H1 (cell line): Measurements from ENCODE around the gene GAMT. TPM values are rescaled to one million over a fixed set of nuclear protein-coding genes. Genes with fewer than 3 reads are reported as not detected.
A peak's percentile ranks its signal among the peaks of the same experiment; 100 is the strongest.

Source experiments
- CTCF ChIA-PET: fragments of 300-600 bp; sonication (Branson Sonifier 250); formaldehyde crosslinking; loops from one replicate; lab custom pipeline; 2021; ENCODE audit not compliant: partially characterized antibody; lab: Charles Lee
- POLR2A ChIA-PET: fragments of 300-600 bp; sonication (Branson Sonifier 250); formaldehyde crosslinking; loops from one replicate; lab custom pipeline; 2021; ENCODE audit warnings: inconsistent platforms; ENCODE audit not compliant: partially characterized antibody; lab: Charles Lee
- DNase-seq, 2 experiments: peaks; one replicate each; pipeline versions ENCODE4 v3.0.0 to v3.0.0-alpha.2; 2010 to 2022; ENCODE audit warnings: low spot score in 2 of 2, low read depth in 1 of 2, mixed read lengths in 1 of 2
- FAIRE-seq: peaks from 2 replicates; lab custom pipeline; 2011; peaks lifted over from hg19 to GRCh38; lab: Jason Lieb, UNC
- H2AFZ ChIP-seq: 2 replicates; pipeline ENCODE4 v1.8.1; 2012; ENCODE audit warnings: low read length, inconsistent platforms
- H2AK5ac ChIP-seq: 2 replicates; pipeline ENCODE4 v1.6.1; 2013; ENCODE audit warnings: low read depth, low read length
- H2BK120ac ChIP-seq: replicated peaks from 2 replicates; pipeline ENCODE3; 2013; ENCODE audit warnings: low read depth, low read length, inconsistent platforms
- H2BK12ac ChIP-seq: 2 replicates; pipeline ENCODE4 v1.6.1; 2013; ENCODE audit warnings: low read depth, low read length
- H2BK15ac ChIP-seq: 2 replicates; pipeline ENCODE4 v1.6.1; 2013; ENCODE audit warnings: low read length
- H2BK20ac ChIP-seq: 2 replicates; pipeline ENCODE4 v1.6.1; 2013; ENCODE audit warnings: low read length
- H2BK5ac ChIP-seq: 2 replicates; pipeline ENCODE4 v1.6.1; 2013; ENCODE audit warnings: low read depth, low read length
- H3K14ac ChIP-seq: 2 replicates; pipeline ENCODE4 v1.6.1; 2013; ENCODE audit warnings: inconsistent platforms; ENCODE audit not compliant: insufficient read length
- H3K18ac ChIP-seq: 2 replicates; pipeline ENCODE4 v1.6.1; 2013; ENCODE audit warnings: low read length; ENCODE audit errors: extremely low read depth
- H3K23ac ChIP-seq: 2 replicates; pipeline ENCODE4 v1.6.1; 2013; ENCODE audit warnings: inconsistent platforms; ENCODE audit not compliant: insufficient read length
- H3K23me2 ChIP-seq: 2 replicates; pipeline ENCODE4 v1.6.1; 2013; ENCODE audit warnings: low read depth, low read length
- H3K27ac ChIP-seq: 2 replicates; pipeline ENCODE4 v1.6.1; 2011; ENCODE audit warnings: low read depth, low read length, inconsistent platforms
- H3K27me3 ChIP-seq, 4 experiments: replicated peaks in 1 of 4; 1 replicate in 1 of 4; 2 replicates in 3 of 4; pipeline versions ENCODE4 v1.6.1 to v1.8.1; 2011 to 2013; ENCODE audit warnings: low read length in 3 of 4, mild to moderate bottlenecking in 3 of 4, inconsistent platforms in 2 of 4, mixed read lengths in 2 of 4, moderate library complexity in 1 of 4; ENCODE audit not compliant: control insufficient read depth in 3 of 4, insufficient read depth in 3 of 4; ENCODE audit errors: extremely low read depth in 1 of 4
- H3K36me3 ChIP-seq, 4 experiments: 2 replicates each; pipeline versions ENCODE4 v1.6.1 to v1.8.1; 2011 to 2013; ENCODE audit warnings: mild to moderate bottlenecking in 4 of 4, low read length in 3 of 4, moderate library complexity in 2 of 4, control low read depth in 1 of 4, inconsistent platforms in 1 of 4; ENCODE audit not compliant: insufficient read depth in 4 of 4, control insufficient read depth in 2 of 4
- H3K4ac ChIP-seq: replicated peaks from 2 replicates; pipeline ENCODE3; 2013; ENCODE audit warnings: low read length, low read depth, mixed read lengths, inconsistent platforms; ENCODE audit not compliant: insufficient read length
- H3K4me1 ChIP-seq, 4 experiments: replicated peaks in 1 of 4; 1 replicate in 1 of 4; 2 replicates in 3 of 4; pipeline versions ENCODE4 v1.6.1 to v1.8.1; 2011 to 2013; ENCODE audit warnings: low read length in 3 of 4, inconsistent platforms in 2 of 4, mixed read lengths in 1 of 4; ENCODE audit not compliant: insufficient read depth in 4 of 4, control insufficient read depth in 3 of 4
- H3K4me2 ChIP-seq, 2 experiments: 2 replicates each; pipeline versions ENCODE4 v1.6.1 to v1.8.1; 2011 to 2013; ENCODE audit warnings: low read depth in 2 of 2, low read length in 2 of 2, control low read depth in 1 of 2, inconsistent platforms in 1 of 2, mild to moderate bottlenecking in 1 of 2; ENCODE audit not compliant: insufficient read depth in 1 of 2
- H3K4me3 ChIP-seq, 4 experiments: fragments of 200-600, 300-600 bp in 1 of 4; sonication (generic), shearing (Covaris generic), sonication (Bioruptor Twin) in 1 of 4; 2 replicates each; pipeline versions ENCODE4 v1.5.1 to v1.8.1; 2011 to 2016; ENCODE audit warnings: low read length in 4 of 4, low read depth in 3 of 4, control low read depth in 2 of 4, inconsistent platforms in 2 of 4, mild to moderate bottlenecking in 2 of 4, mixed read lengths in 1 of 4, moderate library complexity in 1 of 4; ENCODE audit not compliant: insufficient read depth in 2 of 4; ENCODE audit errors: extremely low read depth in 1 of 4
- H3K56ac ChIP-seq: replicated peaks from 2 replicates; pipeline ENCODE3; 2013; ENCODE audit warnings: low read depth, mild to moderate bottlenecking, mixed read lengths, low read length, inconsistent platforms; ENCODE audit not compliant: insufficient read length
- H3K79me1 ChIP-seq: 2 replicates; pipeline ENCODE4 v1.6.1; 2013; ENCODE audit warnings: low read depth, low read length, control low read depth
- H3K79me2 ChIP-seq, 2 experiments: 2 replicates each; pipeline versions ENCODE4 v1.6.1 to v1.8.1; 2012 to 2013; ENCODE audit warnings: low read length in 2 of 2, mild to moderate bottlenecking in 2 of 2, inconsistent platforms in 1 of 2; ENCODE audit not compliant: insufficient read depth in 2 of 2, control insufficient read depth in 1 of 2
- H3K9ac ChIP-seq, 4 experiments: replicated peaks in 1 of 4; 1 replicate in 1 of 4; 2 replicates in 3 of 4; pipeline versions ENCODE4 v1.6.1 to v1.8.1; 2011 to 2013; ENCODE audit warnings: low read depth in 3 of 4, low read length in 3 of 4, control low read depth in 2 of 4, mild to moderate bottlenecking in 2 of 4, moderate library complexity in 2 of 4, inconsistent platforms in 1 of 4; ENCODE audit errors: extremely low read depth in 1 of 4
- H3K9me3 ChIP-seq, 2 experiments: 2 replicates each; pipeline versions ENCODE4 v1.6.1 to v1.8.1; 2012 to 2013; ENCODE audit warnings: mild to moderate bottlenecking in 2 of 2, moderate library complexity in 2 of 2, control low read depth in 1 of 2, inconsistent platforms in 1 of 2, low read depth in 1 of 2, low read length in 1 of 2, mixed read lengths in 1 of 2; ENCODE audit not compliant: insufficient read depth in 2 of 2
- H4K20me1 ChIP-seq, 2 experiments: replicated peaks in 1 of 2; 2 replicates each; pipeline versions ENCODE3 to v1.8.1; 2011 to 2013; ENCODE audit warnings: inconsistent platforms in 2 of 2, low read length in 2 of 2, mild to moderate bottlenecking in 1 of 2; ENCODE audit not compliant: insufficient read depth in 2 of 2, control insufficient read depth in 1 of 2
- H4K5ac ChIP-seq: 2 replicates; pipeline ENCODE4 v1.6.1; 2013; ENCODE audit warnings: low read length, low read depth, mixed read lengths, inconsistent platforms; ENCODE audit not compliant: insufficient read length
- H4K8ac ChIP-seq: 2 replicates; pipeline ENCODE4 v1.8.0; 2013; ENCODE audit warnings: mild to moderate bottlenecking, moderate library complexity, low read length, inconsistent platforms; ENCODE audit not compliant: insufficient read depth; ENCODE audit errors: extremely low read depth
- H4K91ac ChIP-seq: replicated peaks from 2 replicates; pipeline ENCODE3; 2013; ENCODE audit warnings: low read length, mixed read lengths, inconsistent platforms; ENCODE audit not compliant: insufficient read length
- ATF2 ChIP-seq: IDR thresholded peaks from 2 replicates; pipeline ENCODE4 v1.6.1; 2012; ENCODE audit warnings: low read length, inconsistent platforms
- CBX8 ChIP-seq: fragments of 300-800, 300-1000 bp; sonication (generic); IDR thresholded peaks from 2 replicates; pipeline ENCODE4 v1.7.1; 2016; ENCODE audit warnings: low read depth, low read length, borderline replicate concordance
- CHD1 ChIP-seq: IDR thresholded peaks from 2 replicates; pipeline ENCODE4 v1.6.1; 2012; ENCODE audit warnings: low read depth, low read length, improper control_type of control experiment
- KDM4A ChIP-seq: IDR thresholded peaks from one replicate; pipeline ENCODE4 v1.7.1; 2012; ENCODE audit warnings: low read depth, mild to moderate bottlenecking, moderate library complexity, low read length, inconsistent platforms; ENCODE audit not compliant: severe bottlenecking
- MAX ChIP-seq: IDR thresholded peaks from 2 replicates; pipeline ENCODE4 v1.6.1; 2012; ENCODE audit warnings: inconsistent platforms
- NANOG ChIP-seq: IDR thresholded peaks from 2 replicates; pipeline ENCODE4 v1.6.1; 2011; ENCODE audit warnings: low read length, low read depth, mild to moderate bottlenecking, inconsistent platforms; ENCODE audit not compliant: insufficient read depth, poor library complexity, severe bottlenecking
- POLR2A ChIP-seq, 2 experiments: IDR thresholded peaks; 1 replicate in 1 of 2; 2 replicates in 1 of 2; pipeline ENCODE4 v1.6.1; 2011; ENCODE audit warnings: low read depth in 2 of 2, low read length in 2 of 2, mild to moderate bottlenecking in 2 of 2; ENCODE audit errors: control extremely low read depth in 1 of 2
- POU5F1 ChIP-seq: IDR thresholded peaks from 2 replicates; pipeline ENCODE4 v1.6.1; 2011; ENCODE audit warnings: low read depth, mild to moderate bottlenecking, low read length, moderate library complexity
- RAD21 ChIP-seq, 2 experiments: IDR thresholded peaks in 1 of 2; conservative IDR thresholded peaks in 1 of 2; 2 replicates each; pipeline ENCODE4 v1.6.1; 2011; ENCODE audit warnings: low read depth in 2 of 2, low read length in 2 of 2, improper control_type of control experiment in 1 of 2, inconsistent platforms in 1 of 2, mild to moderate bottlenecking in 1 of 2, moderate library complexity in 1 of 2
- SAP30 ChIP-seq: fragments of 300-600 bp; sonication (generic); IDR thresholded peaks from 2 replicates; pipeline ENCODE4 v1.7.1; 2012; ENCODE audit warnings: low read length, moderate library complexity, mild to moderate bottlenecking, inconsistent platforms; ENCODE audit not compliant: insufficient read depth, insufficient replicate concordance
- TBP ChIP-seq: IDR thresholded peaks from 2 replicates; pipeline ENCODE4 v1.6.1; 2011; ENCODE audit warnings: low read depth, low read length, improper control_type of control experiment
- WGBS, 2 experiments: shearing (Covaris generic) in 1 of 2; methylation state at CpG; one replicate each; pipeline versions ENCODE4 v1.1.6 to v1.1.7; 2013 to 2015; ENCODE audit warnings: low lambda C conversion rate in 2 of 2, mixed read lengths in 2 of 2, inconsistent platforms in 1 of 2, low coverage in 1 of 2, missing lambda C conversion rate in 1 of 2; ENCODE audit not compliant: insufficient replicate concordance in 2 of 2, insufficient coverage in 1 of 2, insufficient read length in 1 of 2; ENCODE audit errors: extremely low coverage in 1 of 2, missing lambda C conversion rate in 1 of 2; 5-methylcytosine and 5-hydroxymethylcytosine counted together
- polyA plus RNA-seq, 7 experiments: library from polyadenylated mRNA; depleted of rRNA in 3 of 7; stranded (reverse) in 5 of 7; unstranded in 2 of 7; fragments of >200 nt in 5 of 7; fragments of 200-250 nt in 2 of 7; gene quantifications; 1 replicate in 5 of 7; 2 replicates in 1 of 7; 4 replicates in 1 of 7; pipeline versions ENCODE4 v1.2.1 to v1.2.3, GENCODE V29; 2011 to 2013; ENCODE audit warnings: missing spikeins in 2 of 7, mixed read lengths in 2 of 7
- total RNA-seq: library from RNA; stranded (reverse); fragmentation: NEBNext Ultra II Directional; extraction: Animal tissue kit (Norgen Biotek cat#: 25700); gene quantifications from 2 replicates; pipeline ENCODE4 v1.2.1, GENCODE V29; 2021

Gene GAMT
- total and polyA plus RNA-seq, 2 of the 8 experiments (the other 6 are each of a cell fraction or from before 2014, with no cell fraction given): 17.2 to 35.6 TPM

- no peaks in the 10 kb centered on the region for H3K27me3 ChIP-seq
- H3K14ac ChIP-seq: no peak overlapping the region
- H3K36me3 ChIP-seq: peaks cover 0 to 1% (median 0%) of the 10 kb centered on the region in 4 experiments; a peak in 2 of 8 replicates
- H2BK15ac ChIP-seq: no peak overlapping the region
- H3K4me3 ChIP-seq: peak overlapping the region in 1 of 4 experiments; percentile 39; a peak in 3 of 8 replicates
- no peak overlapping the region for H2AK5ac ChIP-seq
- no peak for FAIRE-seq
- no peak overlapping the region for H4K91ac ChIP-seq
- peaks cover 6% of the 10 kb centered on the region; the same call in 1 of the 2 replicates for H3K23me2 ChIP-seq
- DNase-seq: no peak
- no peaks in the 10 kb centered on the region for H3K9me3 ChIP-seq
- H3K79me1 ChIP-seq: 0 out of 2 replicates have a peak, but pooled peaks cover 4% of the 10 kb centered on the region
- no peak overlapping the region for H3K56ac ChIP-seq
- H3K79me2 ChIP-seq: 0 out of 4 replicates have a peak, but pooled peaks cover 0 to 4% of the 10 kb centered on the region in 2 experiments
- ChIA-PET POLR2A (interaction anchor here (0.9 to 2.7 kb wide), 12 partner anchors 10 to 116 kb away, joined by 3 to 10 read pairs (median 4); partner anchors contain the start of genes CIRBP and FAM174C), CTCF (interaction anchor here (0.8 to 2.6 kb wide), 8 partner anchors 11 to 106 kb away, joined by 3 to 10 read pairs (median 5); no protein-coding TSS in a partner anchor)
- no peak overlapping the region for H2AFZ ChIP-seq
- no peak overlapping the region for H2BK120ac ChIP-seq
- H3K4me1 ChIP-seq: peaks cover 0 to 7% (median 3%) of the 10 kb centered on the region in 4 experiments; a peak in 3 of 7 replicates
- H4K20me1 ChIP-seq: peaks cover 2 to 10% of the 10 kb centered on the region in 2 experiments
- H3K4ac ChIP-seq: no peak overlapping the region
- H3K23ac ChIP-seq: no peak overlapping the region
- no peak overlapping the region for H2BK12ac ChIP-seq
- no peak overlapping the region for H3K9ac ChIP-seq
- peak overlapping the region; percentile 49 to 81 for H3K4me2 ChIP-seq
- H3K27ac ChIP-seq: no peak overlapping the region
- 21% methylated on average over 9 of the region's 9 CpGs; no CpG with 5 or more reads in 1 of the 2 experiments for WGBS, 2 experiments
- H4K8ac ChIP-seq: no peak overlapping the region
- H2BK5ac ChIP-seq: no peak overlapping the region
- no peak overlapping the region for H2BK20ac ChIP-seq
- H3K18ac ChIP-seq: no peak overlapping the region
- H4K5ac ChIP-seq: no peak overlapping the region
- TF ChIP-seq TBP (no peak), NANOG (no peak), CHD1 (no peak), SAP30 (no peak), RAD21 (IDR thresholded peaks at IDR 0.05 in 1 of 2, conservative IDR thresholded peaks at IDR 0.05 in 1 of 2; ENCODE audit: low read depth in 2 of 2, low read length in 2 of 2) (no peak), ATF2 (no peak), CBX8 (no peak), KDM4A (no peak), POLR2A (IDR thresholded peaks at IDR 0.05; ENCODE audit: control extremely low read depth in 1 of 2, low read depth in 2 of 2, low read length in 2 of 2) (no peak), MAX (no peak), POU5F1 (no peak)
These were observed 18.4 kb downstream of the GAMT start for GRCh38 chr19:1383017-1383311.
